NCI-H1930 (cell line): ENCODE measurements around the gene CDH4.

ENCODE experiments used
- DNase-seq, 2 experiments: peaks; one replicate each; lab custom pipeline; 2025; lab: John Stamatoyannopoulos, UW

The CDH4 gene

GRCh38 chr20:61356196-61356595 lies 104.1 kb downstream of the CDH4 start:
- no peak for DNase-seq

DNA sequence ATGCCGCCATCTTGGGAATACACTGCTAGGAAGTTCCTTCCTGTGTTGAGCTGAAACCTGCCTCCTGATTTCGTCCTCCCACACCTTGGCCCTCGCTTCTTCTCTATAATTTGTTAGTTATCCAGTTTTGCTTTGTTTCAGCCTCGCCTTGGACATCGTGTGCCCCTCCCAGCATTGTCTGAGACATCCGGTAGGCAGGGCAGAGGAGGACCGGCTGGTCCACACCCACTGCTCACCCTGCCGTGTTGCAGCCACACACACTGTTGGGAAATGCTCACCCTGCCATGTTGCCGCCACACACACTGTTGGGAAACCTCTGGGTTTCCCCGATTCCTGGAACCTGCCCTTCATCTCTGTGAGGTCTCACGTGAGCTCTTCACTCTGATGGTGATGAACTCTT lies 105.1 kb downstream of the CDH4 start:
- no peak for DNase-seq

GRCh38 chr20:61359254-61359653 lies 107.2 kb downstream of the CDH4 start:
- DNase-seq: no peak

- DNase-seq: no peak
Measured at GRCh38 chr20:61360296-61360695, 108.2 kb downstream of the CDH4 start.

GRCh38 chr20:61360940-61361339 lies 108.9 kb downstream of the CDH4 start:
- no peak for DNase-seq

- no peak for DNase-seq
Measured at GRCh38 chr20:61361501-61361900, 109.4 kb downstream of the CDH4 start.

GRCh38 chr20:61364147-61364546 lies 112.1 kb downstream of the CDH4 start:
- DNase-seq: no peak

DNA sequence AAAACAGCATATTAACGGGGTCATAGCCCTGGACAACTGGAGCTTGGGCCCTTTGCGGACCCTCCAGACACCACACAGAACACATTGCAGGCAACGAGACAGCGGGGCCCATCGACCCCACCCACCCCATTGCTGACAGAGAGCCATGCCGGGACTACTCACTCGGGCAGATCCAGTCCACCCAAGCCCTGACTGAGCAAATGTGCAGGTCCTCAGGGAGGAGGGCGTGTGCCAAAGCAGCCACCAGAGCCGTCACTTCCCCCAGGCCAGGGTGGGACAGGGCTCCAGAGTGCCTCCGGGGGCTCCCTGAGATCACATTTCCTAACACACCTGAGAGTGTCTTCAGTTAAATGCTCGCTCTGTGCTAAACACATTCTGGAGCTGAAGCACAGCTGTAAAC lies 114.9 kb downstream of the CDH4 start:
- no peak for DNase-seq

DNA sequence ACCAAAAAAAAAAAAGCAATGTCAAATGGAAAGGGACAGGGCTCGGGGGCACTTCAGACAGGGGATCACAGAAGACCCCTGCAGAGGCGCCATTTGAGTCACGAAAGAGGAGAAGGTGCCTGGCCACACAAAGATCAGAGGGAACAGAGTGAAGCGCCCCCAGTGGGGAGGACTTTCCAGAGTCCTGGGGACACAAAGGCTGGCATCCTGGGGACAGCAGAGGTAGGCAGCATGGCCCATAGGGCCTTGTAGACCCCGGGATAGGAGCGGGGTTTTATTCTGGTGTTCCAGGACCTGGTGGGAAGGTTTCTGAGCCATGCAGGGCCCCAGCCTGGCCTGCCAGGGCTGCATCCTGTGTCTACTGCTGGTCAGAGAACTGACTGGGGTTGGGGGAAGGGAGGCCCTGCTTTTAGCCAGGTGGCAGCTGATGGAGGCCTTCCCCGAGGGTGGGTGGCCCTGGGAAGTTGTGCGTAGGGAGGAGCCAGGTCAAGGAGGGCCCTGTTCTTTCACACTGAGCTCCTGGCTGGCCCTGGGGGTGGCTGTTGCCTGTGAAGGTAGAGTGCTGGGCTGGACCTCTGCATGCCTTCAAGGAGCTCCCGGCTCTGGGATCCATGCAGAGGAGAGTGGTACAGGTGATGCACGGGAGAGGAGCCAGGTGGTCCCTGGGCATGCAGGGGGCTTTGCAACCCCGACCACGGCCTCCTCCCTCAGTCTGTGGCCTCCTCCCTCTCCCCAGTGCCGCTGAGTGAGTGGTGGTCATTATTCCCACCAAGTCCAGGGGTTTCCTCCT lies 117.9 kb downstream of the CDH4 start:
- no peak for DNase-seq

- no peak for DNase-seq
Measured at GRCh38 chr20:61370841-61371303, 118.8 kb downstream of the CDH4 start.

DNA sequence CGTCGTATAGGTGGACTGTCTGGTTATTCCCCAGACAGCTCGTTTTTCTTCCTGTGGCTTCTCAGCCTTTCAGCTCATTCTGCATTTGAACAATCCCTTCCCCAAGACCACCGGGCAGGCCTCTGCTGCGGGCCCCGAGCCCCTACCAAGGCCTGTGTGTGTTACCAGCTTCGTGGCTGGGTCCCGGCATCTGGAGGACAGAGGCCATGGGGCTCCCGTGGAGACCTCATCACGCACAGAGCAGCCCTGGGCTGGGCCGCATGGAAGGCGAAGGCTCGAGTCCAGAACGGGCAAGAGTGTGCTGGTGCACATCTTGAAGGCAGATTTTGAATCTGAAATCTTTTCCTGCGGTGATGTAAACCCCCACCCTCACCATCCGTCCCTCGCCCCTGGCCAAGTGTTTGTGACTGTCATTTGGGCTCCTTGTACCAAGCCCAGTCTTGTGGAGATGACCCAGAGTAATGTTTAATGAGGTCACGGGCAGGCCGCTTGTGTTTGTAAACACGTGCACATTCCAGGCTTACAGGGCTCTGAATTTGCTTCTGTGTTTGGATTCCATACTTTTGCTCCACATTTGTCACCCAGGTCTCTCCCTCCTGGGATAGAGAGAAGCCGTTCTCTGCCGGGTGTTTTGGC lies 119.6 kb downstream of the CDH4 start:
- no peak for DNase-seq

DNA sequence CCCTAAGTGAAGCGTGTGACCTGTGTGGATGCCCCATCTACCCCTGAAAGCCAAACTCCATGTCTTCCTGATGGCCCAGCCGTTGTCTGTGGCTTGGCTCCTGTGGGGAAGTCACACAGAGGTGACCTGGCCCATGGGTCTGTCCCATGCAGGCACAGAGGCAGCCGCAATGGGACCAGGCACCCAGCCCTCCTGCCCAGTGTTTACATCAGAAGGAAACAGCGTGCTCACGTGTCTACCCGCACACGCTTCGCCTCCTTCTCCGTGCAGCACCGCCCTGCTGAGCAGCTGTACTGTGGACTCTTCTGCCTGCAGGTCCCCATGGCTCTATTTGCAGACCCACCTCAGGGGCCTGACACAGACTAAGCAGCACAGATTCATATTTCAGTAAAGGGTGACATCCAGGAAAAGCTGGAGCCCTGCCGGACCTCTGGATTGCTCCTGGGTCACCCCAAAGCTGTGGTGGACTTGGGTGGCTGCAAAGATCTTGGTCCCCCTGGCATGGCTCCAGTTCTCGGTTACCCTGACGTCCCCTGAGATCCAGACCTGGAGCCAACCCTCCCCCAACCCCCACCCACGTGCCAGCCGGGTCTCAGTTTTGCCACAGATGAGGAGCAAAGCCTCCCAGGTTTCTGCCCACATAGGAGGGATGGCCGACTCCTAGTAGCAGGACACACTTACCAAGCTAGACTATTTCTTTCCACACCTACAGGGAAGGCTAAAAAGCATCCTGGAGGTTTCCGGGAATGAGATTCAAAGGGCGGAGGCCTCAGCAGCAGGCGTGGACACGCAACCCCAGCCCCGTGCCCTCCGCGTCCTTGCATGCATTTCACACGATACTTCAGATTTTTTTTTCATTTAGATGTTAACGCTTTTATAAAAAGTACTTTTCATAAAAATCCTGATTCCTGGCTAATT lies 120.3 kb downstream of the CDH4 start:
- DNase-seq: no peak

DNA sequence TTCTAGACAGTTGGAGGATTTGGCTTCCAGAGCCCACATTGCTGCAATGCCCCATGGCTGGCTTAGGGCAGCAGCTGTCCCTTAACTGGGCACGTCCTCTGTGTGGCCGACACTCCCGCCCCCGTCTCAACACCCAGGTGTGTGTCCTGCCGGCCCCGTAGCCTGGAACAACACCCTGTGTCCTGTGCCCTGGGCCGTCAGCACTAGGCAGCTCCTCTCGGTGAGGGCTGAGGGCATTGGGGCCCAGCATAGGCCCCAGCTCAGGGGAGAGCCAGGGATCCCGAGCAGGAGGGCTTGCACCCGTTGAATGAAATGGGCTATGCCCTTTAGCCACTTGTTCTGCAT lies 121.0 kb downstream of the CDH4 start:
- no peak for DNase-seq

DNA sequence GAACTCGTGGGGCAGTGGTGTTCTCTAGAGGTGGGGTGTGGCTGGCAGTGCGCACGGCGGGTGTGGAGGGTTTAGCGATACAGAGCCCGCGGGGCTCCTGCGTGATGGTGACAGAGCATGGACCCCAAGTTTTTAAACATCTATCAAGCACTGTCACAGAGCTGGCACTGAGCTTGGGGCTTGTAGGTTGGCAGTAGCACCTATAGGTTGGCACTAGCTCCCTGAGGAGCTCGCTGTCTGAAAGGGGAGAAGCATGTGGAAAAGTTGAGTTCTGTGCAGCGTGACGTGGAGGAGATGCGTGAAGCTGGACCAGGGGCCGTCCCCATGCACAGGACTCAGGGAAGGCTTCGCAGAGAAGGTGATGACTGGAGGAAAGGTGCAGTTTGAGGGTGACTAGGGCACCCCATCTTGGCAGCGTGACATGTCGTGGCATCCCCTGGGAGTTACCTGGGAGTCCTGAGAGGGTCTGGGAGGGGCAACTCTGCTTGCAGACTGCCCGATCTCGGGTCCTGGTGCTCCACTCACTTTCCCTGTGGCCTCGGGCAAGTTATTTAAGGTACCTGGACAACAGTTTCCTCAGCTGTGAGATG lies 122.0 kb downstream of the CDH4 start:
- no peak for DNase-seq

- no peak for DNase-seq
Measured at GRCh38 chr20:61376541-61377240, 124.6 kb downstream of the CDH4 start.

GRCh38 chr20:61378694-61379355 lies 126.8 kb downstream of the CDH4 start:
- DNase-seq: no peak

DNA sequence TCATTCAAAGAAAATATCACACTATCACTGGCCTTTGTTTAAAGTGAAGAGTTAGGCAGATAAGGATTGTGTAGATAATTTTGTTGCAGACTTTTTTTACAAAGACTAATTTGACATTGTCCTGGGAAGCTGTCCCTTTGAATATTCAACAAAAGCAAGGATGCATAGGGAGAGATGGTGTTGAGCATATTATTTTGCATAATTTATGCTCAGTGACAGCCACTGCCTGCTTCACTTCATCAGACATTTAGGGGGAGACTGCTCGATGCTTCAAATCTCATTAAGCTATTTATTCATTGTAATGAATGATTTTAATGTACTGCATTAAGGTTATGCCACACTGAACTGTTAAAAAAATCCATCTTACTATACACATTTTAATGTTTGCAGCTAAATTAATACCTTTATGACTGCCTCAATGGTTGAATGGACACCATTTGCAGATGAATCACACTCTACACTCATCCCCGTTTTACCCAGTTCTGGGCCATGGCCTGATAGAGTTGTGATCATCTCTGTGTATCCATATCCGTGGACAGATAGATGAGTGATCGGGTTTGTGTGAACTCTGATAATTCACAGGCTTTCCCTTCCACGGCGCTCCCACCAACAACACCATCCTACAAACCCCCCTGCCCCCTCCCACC lies 128.0 kb downstream of the CDH4 start:
- no peak for DNase-seq

GRCh38 chr20:61380545-61380915 lies 128.5 kb downstream of the CDH4 start:
- DNase-seq: no peak

DNA sequence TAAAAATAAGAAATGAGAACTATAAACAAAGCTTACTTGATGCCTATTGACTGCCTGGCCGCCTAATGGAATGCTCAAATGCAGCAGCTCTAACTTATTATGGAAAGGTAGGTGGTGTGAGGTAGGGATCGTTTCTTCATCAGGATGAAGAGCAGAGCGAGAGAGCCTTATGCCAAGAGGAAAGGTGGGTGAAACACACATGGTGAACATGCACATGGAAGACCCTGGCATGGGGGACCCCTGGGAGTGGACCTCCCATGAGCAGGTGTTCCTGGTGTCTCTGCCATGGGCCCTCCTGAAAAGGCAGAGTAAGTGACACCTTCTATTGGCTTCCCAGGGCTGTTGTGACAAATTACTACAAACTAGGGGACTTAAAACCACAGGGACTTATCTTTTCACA lies 130.1 kb downstream of the CDH4 start:
- DNase-seq: no peak

DNA sequence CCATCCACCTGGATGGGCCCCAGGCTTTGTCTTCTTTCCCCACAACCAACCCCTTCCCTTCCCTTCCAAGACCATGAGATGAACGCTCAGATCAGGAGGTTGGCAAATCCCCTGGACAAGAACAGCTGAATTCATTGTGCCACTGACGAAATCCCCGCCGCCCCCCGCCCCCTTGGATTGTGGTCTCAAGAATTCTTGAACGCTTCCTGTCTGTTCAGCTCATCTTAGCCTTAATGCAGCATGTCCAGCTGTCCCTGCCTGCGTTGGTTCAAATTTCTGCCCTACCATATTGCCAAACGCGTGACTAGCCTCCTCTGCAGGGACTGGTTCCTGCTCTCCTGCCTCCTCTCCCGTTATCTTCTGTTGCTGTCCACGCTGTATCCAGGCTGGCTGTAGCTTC lies 133.2 kb downstream of the CDH4 start:
- DNase-seq: no peak

DNA sequence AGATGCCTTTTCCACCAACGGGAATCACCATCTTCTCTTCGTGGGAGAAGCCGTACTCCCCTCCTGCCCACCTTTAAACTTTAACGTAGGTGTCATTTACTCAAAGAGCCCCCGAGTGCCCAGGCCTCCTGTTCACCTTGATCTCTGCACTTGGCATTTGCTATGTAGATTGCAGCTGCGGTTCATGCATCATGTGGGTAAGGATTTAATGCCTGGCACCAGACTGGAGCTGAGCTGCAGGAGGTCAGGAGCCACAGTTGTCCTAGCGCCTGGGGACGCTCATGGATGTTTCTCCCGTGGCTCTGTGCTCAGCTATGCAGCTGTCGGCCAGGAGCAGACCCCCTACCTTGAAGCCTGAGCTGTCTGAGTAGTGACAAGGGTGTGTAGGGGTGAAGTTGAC lies 133.7 kb downstream of the CDH4 start:
- DNase-seq: no peak
